ENCODE data around the gene CRB1.
A peak's percentile ranks its signal among the peaks of the same experiment; 100 is the strongest.

Gene CRB1

DNA sequence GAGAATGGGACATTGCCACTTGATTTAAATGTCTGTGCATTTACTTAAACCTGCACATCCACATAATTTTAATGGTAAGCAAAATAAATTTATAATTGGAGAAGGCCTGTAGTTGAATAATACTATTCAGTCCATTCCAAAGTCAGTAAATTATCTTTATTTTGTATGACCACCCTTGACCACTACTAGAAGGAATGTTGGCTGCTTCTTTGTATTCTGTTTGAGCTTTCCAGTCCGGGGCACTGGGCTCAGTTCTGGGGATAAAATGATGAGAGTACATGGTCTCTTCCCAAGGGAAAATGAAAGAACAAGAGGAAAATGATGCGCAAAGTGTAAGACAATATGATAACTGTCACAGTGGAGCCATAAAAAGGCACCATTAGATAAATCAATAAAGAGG lies 98.9 kb downstream of the CRB1 start:
- H3K9me3 Mint-ChIP-seq, result no peaks in the 10 kb centered on the region
- no peak overlapping the region for H3K27ac Mint-ChIP-seq
- ATAC-seq (replicated peaks) (no peak), DNase-seq (no peak)
- H3K4me1 Mint-ChIP-seq (ENCODE audit: low read depth in 2 of 2), result no peaks in the 10 kb centered on the region
- peaks cover 14 to 22% of the 10 kb centered on the region in 2 donors for H3K27me3 Mint-ChIP-seq
- no peaks in the 10 kb centered on the region for H3K36me3 Mint-ChIP-seq (ENCODE audit: insufficient read depth)
- H3K4me3 Mint-ChIP-seq, result no peak overlapping the region

GRCh38 chr1:197367627-197368026 lies 99.6 kb downstream of the CRB1 start:
- Mint-ChIP-seq H3K27ac (no peak overlapping the region), H3K27me3 (peaks cover 14 to 22% of the 10 kb centered on the region in 2 donors), H3K9me3 (no peaks in the 10 kb centered on the region), H3K4me1 (ENCODE audit: low read depth in 2 of 2) (no peaks in the 10 kb centered on the region), H3K4me3 (no peak overlapping the region), H3K36me3 (ENCODE audit: insufficient read depth) (no peaks in the 10 kb centered on the region)
- DNase-seq (no peak), ATAC-seq (replicated peaks) (no peak)

DNA sequence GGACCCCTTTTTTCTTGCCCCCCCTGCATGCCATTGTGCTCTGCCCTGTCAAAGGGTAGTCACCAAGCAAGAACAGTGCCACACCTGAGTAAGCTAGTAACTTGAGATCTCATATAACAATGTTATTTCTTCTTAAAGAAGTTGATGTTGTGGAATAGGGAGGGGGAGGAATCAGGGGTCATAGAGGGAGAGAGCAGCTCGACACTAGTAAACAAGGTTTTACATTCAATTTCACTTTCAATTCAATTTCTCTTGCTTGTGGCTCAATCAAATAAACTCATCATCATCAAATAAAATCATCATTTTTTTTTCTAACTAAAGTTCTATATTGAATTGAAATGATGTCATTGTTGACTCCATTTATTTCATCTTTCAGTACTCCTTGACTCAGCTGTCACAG lies 106.4 kb downstream of the CRB1 start:
- Mint-ChIP-seq H3K9me3 (no peaks in the 10 kb centered on the region), H3K27ac (no peak overlapping the region), H3K4me1 (ENCODE audit: low read depth in 2 of 2) (no peaks in the 10 kb centered on the region), H3K27me3 (peaks cover 6 to 7% of the 10 kb centered on the region in 2 donors), H3K36me3 (ENCODE audit: insufficient read depth) (no peaks in the 10 kb centered on the region), H3K4me3 (no peak overlapping the region)
- DNase-seq (no peak), ATAC-seq (replicated peaks) (no peak)

- Mint-ChIP-seq H3K4me3 (no peak overlapping the region), H3K9me3 (no peaks in the 10 kb centered on the region), H3K27ac (no peak overlapping the region), H3K27me3 (peaks cover 20 to 25% of the 10 kb centered on the region in 2 donors), H3K36me3 (ENCODE audit: insufficient read depth) (no peaks in the 10 kb centered on the region), H3K4me1 (ENCODE audit: low read depth in 2 of 2) (no peaks in the 10 kb centered on the region)
- DNase-seq (no peak), ATAC-seq (replicated peaks) (no peak)
These were observed 116.4 kb downstream of the CRB1 start for GRCh38 chr1:197384471-197384870.

DNA sequence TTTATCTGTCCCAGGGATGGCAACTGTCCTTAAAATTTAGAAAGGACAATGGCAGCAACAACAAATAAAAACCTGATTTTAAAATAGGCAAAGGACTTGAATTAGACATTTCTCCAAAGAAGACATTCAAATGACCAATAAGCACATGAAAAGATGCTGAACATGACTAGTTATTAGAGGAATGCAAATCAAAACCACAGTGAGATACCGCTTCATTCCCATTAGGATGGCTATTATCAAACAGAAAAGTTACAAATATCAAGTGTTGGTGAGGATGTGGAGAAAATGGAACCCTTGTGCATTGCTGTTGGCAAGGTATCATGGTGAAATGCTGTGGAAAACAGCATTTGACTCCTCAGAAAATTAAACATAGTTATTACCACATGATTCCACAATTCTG lies 120.7 kb downstream of the CRB1 start:
- DNase-seq, result no peak
- Mint-ChIP-seq H3K27ac (no peak overlapping the region), H3K4me3 (no peak overlapping the region), H3K9me3 (no peaks in the 10 kb centered on the region), H3K4me1 (ENCODE audit: low read depth in 2 of 2) (peaks cover 8 to 16% of the 10 kb centered on the region in 2 donors), H3K27me3 (peaks cover 20% of the 10 kb centered on the region in 2 donors), H3K36me3 (ENCODE audit: insufficient read depth) (peaks cover 4% of the 10 kb centered on the region)
- ATAC-seq (replicated peaks), result no peak

GRCh38 chr1:197390856-197391255 lies 122.8 kb downstream of the CRB1 start:
- Mint-ChIP-seq H3K4me3 (peak overlapping the region in 1 of 2 donors; percentile 20), H3K36me3 (ENCODE audit: insufficient read depth) (peaks cover 4% of the 10 kb centered on the region), H3K27ac (peak overlapping the region in 1 of 2 donors; percentile 52), H3K27me3 (peaks cover 20 to 27% of the 10 kb centered on the region in 2 donors), H3K4me1 (ENCODE audit: low read depth in 2 of 2) (peaks cover 8 to 16% of the 10 kb centered on the region in 2 donors), H3K9me3 (no peaks in the 10 kb centered on the region)
- ATAC-seq (replicated peaks) (no peak), DNase-seq (no peak)

DNA sequence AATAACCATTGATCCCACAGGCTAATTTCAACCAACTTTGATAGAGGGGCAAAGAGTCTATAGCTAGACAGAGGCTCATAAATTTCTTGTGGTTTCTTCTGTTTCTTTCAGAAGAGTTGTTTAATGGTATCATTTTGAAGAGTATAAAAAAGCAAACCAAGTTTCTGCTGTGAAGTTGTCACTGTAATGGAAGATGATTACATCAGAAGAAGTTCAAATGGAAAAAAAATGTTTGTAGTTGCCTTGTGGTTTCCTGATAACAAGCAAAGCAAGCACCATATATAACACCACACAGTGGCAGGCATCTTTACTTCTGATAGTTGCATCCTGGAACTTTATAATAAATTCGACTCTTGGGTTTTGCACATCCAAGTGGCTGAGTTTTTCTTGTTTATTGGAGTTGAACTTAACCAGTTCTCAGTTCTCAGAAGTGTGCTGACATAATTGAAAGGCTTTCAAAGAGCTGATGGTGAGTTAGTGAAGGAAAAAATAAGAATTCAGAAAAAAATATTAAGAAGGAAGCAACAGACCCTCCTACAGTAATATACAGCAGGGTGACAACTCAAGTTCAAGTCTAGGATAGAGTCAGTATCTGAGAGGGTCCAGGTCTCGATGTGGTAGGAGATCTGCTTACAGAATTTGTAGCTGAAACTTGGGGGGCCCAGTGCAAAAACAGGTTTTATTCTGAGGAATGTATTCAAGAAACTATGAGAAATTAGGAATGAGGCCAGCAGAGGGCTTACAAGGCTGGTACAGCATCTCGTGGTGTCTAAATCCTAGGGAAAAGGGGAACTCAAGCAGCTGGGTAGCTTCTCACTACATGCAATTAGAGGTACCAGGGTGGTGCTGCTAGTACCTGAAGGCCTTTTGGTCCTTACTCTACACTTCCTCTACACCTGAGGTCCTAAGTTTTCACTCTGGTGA lies 123.5 kb downstream of the CRB1 start:
- DNase-seq, result no peak
- H3K36me3 Mint-ChIP-seq (ENCODE audit: insufficient read depth), result peaks cover 4% of the 10 kb centered on the region
- ATAC-seq (replicated peaks), result peak; percentile 80
- H3K27ac Mint-ChIP-seq, result peak overlapping the region in 1 of 2 donors; percentile 52
- H3K4me3 Mint-ChIP-seq, result peak overlapping the region in 1 of 2 donors; percentile 20
- no peaks in the 10 kb centered on the region for H3K9me3 Mint-ChIP-seq
- peaks cover 8 to 16% of the 10 kb centered on the region in 2 donors for H3K4me1 Mint-ChIP-seq (ENCODE audit: low read depth in 2 of 2)
- peaks cover 14 to 21% of the 10 kb centered on the region in 2 donors for H3K27me3 Mint-ChIP-seq

DNA sequence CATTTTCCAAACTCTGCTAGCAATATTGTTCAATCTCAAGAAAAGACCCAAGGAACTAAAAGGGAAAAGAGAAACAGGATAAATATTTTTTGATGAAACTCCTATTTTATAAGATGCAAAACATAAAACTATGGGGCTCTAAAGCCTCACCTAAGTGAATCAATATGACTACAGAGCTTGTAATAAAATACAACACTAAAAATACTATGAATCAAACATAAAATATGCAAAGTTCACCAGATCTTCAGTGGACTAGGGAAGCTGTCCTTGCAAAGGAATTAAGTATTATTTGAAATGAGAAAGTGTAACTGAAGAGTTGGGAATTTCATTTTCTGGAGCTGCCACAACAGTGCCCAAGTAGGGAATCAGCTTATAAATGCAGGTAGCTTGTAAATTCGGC lies 124.5 kb downstream of the CRB1 start:
- Mint-ChIP-seq H3K4me3 (no peak overlapping the region), H3K9me3 (no peaks in the 10 kb centered on the region), H3K27me3 (peaks cover 6 to 15% of the 10 kb centered on the region in 2 donors), H3K27ac (no peak overlapping the region), H3K36me3 (ENCODE audit: insufficient read depth) (peaks cover 4% of the 10 kb centered on the region), H3K4me1 (ENCODE audit: low read depth in 2 of 2) (peaks cover 8 to 16% of the 10 kb centered on the region in 2 donors)
- ATAC-seq (replicated peaks) (no peak), DNase-seq (no peak)

DNA sequence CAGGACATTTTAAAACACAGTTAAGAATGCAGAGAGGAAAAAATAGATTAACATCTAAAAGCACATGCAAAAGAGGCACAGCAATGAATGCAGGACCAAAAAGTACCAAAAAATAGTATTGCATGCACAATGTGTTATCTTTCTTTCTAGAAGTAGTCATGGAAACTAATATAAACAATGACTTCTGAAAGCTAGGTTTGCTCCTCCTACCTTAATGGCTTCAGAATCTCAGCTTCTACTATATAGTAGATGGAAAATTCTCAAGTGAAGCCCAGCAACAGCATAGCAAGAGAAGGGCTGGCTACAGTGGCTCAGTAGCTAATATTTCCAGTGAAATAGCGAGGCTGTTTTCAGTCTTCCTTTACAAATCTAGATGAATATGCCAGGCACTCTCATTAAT lies 125.1 kb downstream of the CRB1 start:
- Mint-ChIP-seq H3K4me3 (no peak overlapping the region), H3K9me3 (no peaks in the 10 kb centered on the region), H3K27ac (no peak overlapping the region), H3K27me3 (peaks cover 3 to 11% of the 10 kb centered on the region in 2 donors), H3K4me1 (ENCODE audit: low read depth in 2 of 2) (peaks cover 8 to 16% of the 10 kb centered on the region in 2 donors), H3K36me3 (ENCODE audit: insufficient read depth) (peaks cover 4% of the 10 kb centered on the region)
- ATAC-seq (replicated peaks) (peak; percentile 35), DNase-seq (no peak)

- ATAC-seq (replicated peaks) (no peak), DNase-seq (no peak)
- Mint-ChIP-seq H3K27ac (no peak overlapping the region), H3K4me3 (no peak overlapping the region), H3K36me3 (ENCODE audit: insufficient read depth) (peaks cover 4% of the 10 kb centered on the region), H3K4me1 (ENCODE audit: low read depth in 2 of 2) (peaks cover 8 to 16% of the 10 kb centered on the region in 2 donors), H3K27me3 (peaks cover 0 to 8% of the 10 kb centered on the region in 2 donors), H3K9me3 (no peaks in the 10 kb centered on the region)
These were observed 125.7 kb downstream of the CRB1 start for GRCh38 chr1:197393772-197394171.

DNA sequence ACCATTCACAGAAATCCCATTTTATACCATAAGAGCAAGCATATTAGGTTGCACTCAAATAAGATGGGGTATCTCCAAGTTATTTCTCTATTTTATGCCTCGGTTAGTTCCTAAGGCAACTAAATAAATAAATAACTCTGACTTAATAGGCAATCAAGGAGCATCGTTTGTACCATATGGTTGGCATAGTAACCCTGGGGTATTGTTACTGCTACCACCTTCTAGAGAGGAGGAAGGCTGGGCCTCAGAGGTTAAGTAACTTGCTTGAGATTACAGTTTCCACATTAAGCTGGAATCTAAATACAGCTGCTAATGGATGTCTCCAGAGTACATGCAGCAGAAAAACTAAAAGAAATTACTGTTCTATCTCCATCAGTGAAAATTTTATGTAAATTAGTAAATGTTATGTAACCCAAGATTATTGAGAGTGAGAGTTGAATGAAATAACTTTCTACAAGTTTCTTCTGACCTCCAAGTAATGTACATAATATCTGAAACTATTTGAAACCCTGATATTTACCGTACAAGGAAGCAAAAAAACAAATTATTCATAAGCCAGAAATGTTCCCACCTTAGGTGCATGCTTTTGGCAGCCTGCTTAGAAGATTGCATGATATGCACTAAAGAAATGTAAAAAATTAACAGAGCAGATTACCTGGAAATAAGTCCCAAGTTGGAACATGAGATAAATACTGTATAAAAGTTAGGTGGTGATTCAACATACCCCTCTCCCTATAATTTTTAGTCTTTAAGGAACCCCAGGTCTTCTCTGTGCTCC lies 127.0 kb downstream of the CRB1 start:
- H3K27ac Mint-ChIP-seq, result no peak overlapping the region
- peaks cover 4 to 16% of the 10 kb centered on the region in 2 donors for H3K4me1 Mint-ChIP-seq (ENCODE audit: low read depth in 2 of 2)
- H3K4me3 Mint-ChIP-seq, result no peak overlapping the region
- no peaks in the 10 kb centered on the region for H3K9me3 Mint-ChIP-seq
- peaks cover 4% of the 10 kb centered on the region for H3K36me3 Mint-ChIP-seq (ENCODE audit: insufficient read depth)
- peaks cover 0 to 8% of the 10 kb centered on the region in 2 donors for H3K27me3 Mint-ChIP-seq
- DNase-seq (no peak), ATAC-seq (replicated peaks) (no peak)

- Mint-ChIP-seq H3K27ac (no peak overlapping the region), H3K36me3 (ENCODE audit: insufficient read depth) (no peaks in the 10 kb centered on the region), H3K4me3 (no peak overlapping the region), H3K4me1 (ENCODE audit: low read depth in 2 of 2) (no peaks in the 10 kb centered on the region), H3K9me3 (no peaks in the 10 kb centered on the region), H3K27me3 (peaks cover 6 to 19% of the 10 kb centered on the region in 2 donors)
- DNase-seq, result no peak
- ATAC-seq (replicated peaks), result no peak
These were observed 129.8 kb downstream of the CRB1 start for GRCh38 chr1:197397895-197398294.

- Mint-ChIP-seq H3K27ac (no peak overlapping the region), H3K9me3 (no peaks in the 10 kb centered on the region), H3K4me1 (ENCODE audit: low read depth in 2 of 2) (no peaks in the 10 kb centered on the region), H3K27me3 (peaks cover 23 to 30% of the 10 kb centered on the region in 2 donors), H3K36me3 (ENCODE audit: insufficient read depth) (no peaks in the 10 kb centered on the region), H3K4me3 (no peak overlapping the region)
- peak in 1 of 3 experiments; percentile 11 for DNase-seq
- peak; percentile 57 for ATAC-seq (replicated peaks)
These were observed 131.9 kb downstream of the CRB1 start for GRCh38 chr1:197399755-197400521.

Data from effector memory CD8-positive, alpha-beta T cell (primary cell).